ENCODE measurements around the gene ZNF436.
"Not testable (repeated sequence)": the region's sequence is repeated elsewhere in the genome, so short reads cannot be mapped to it uniquely, and the experiment has no call there.

Gene ZNF436

DNA sequence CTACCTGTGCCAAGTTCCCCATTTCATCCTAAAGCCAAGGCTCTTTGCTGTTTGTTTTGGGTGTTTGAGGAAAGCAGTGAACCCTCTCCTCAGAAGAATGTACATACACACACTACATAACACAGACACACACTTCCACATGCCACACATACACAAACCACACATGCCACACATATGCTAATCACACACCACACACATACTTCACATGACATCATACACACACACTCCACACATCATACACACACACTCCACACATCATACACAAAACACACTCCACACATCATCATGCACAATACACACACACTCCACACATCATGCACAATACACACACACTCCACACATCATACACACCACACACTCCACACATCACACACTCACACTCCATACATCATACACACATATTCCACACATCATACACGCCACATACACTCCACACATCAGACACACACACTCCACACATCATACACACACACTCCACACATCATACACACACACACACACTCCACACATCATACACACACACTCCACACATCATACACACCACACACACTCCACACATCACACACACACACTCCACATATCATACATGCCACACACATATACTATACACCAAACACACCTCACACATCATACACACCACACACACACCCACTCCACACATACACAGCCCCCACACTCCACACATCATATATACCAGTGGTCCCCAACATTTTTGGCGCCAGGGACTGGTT is 22.7 kb upstream of the ZNF436 start:
- no peak for DNase-seq (ENCODE audit: low read depth in 3 of 3)

DNA sequence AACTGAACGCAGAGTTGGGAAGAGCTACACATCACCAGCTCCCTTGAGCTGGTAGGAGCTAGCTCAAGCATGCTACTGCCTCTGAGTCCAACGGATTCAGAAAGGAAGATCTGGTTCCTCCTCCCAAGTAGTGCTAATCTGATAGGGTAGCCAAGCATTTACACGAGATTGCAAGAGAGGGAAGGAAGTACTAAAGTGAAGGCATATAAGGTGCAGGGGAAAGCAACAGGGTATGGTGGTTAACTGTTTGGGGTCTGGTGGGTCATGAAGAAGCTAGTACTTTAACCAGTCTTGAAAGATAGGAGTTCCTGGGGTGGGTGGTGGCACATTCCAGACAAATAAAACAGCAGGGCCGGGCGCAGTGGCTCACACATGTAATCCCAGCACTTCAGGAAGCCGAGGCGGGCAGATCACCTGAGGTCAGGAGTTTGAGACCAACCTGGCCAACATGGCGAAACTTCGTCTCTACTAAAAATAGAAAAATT is 20.2 kb upstream of the ZNF436 start:
- no peak for DNase-seq (ENCODE audit: low read depth in 3 of 3)

DNA sequence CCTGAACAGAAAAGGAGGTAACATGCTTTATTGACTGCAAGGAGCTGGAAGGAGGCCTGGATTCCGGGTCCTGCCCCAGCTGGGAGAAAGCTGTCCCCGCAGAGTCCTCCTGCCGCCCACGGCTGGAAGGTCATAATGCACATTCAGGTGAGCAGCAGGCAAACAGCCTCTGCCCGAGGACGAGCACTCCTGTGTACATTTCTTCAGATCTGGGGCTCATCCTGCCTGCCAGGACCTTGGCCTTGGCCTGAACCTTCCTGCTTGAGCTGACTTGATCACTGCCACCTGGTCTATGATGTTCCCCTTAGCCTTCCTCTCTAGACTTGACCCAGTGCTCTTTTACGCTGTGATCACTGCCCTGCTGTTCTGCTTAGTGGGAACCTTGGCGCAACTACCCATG is 17.9 kb upstream of the ZNF436 start:
- no peak for DNase-seq (ENCODE audit: low read depth in 3 of 3)

DNA sequence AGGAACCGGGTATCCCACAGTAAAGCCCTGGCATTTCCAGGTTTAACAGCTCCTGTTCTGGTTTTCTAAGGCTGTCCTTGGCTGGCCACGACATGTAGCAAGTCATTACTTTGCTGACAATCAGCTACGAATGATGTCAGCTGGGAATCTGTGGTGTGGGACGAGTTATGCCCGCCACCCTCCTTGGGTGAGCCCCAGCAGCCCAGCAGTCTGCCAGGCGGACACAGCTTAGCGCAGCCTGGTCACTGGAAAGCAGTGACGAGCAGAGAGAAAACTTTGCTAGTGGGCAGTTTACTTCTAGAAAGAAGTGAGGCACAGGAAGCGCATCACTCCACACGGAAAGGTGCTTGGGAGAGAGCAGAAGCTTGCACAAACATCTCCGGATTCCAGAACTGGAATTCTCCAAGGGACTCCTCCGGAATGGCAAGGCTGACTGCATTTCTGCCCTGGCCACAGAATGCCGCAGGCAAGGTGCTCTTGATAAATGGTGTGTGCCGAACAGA is 15.5 kb upstream of the ZNF436 start:
- no peak for DNase-seq (ENCODE audit: low read depth in 3 of 3)

DNA sequence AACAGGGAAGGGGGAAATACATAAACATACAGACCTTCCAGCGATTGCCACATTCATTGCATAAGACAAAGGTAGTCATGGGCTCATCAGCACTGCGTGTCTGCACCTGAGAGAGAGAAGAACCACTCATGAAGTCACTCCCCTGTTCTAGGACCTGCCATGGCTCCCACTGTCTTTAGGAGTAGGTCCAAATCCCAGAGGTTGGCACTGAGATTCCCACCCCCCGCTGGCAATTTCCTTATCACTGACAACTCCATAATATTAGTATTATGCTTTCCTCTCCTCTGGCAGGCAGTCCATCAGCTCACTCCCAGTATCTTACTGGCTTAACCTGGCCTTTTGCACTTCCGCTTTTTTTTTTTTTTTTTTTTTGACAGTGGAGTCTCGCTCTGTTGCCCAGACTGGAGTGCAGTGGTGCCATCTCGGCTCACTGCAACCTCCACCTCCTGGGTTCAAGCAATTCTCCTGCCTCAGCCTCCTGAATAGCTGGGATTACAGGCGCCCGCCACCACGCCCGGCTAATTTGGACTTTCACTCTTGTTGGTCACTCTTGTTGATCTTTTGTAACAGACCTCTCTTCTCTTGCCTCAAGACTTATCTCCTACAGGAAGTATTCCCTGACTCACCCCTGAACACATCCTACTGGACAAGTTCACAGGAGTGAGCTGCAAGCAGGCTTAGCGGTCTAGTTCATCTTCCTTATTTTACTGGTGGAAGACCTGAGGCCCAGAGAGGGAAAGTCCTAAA is 14.8 kb upstream of the ZNF436 start:
- no peak for DNase-seq (ENCODE audit: low read depth in 3 of 3)

DNA sequence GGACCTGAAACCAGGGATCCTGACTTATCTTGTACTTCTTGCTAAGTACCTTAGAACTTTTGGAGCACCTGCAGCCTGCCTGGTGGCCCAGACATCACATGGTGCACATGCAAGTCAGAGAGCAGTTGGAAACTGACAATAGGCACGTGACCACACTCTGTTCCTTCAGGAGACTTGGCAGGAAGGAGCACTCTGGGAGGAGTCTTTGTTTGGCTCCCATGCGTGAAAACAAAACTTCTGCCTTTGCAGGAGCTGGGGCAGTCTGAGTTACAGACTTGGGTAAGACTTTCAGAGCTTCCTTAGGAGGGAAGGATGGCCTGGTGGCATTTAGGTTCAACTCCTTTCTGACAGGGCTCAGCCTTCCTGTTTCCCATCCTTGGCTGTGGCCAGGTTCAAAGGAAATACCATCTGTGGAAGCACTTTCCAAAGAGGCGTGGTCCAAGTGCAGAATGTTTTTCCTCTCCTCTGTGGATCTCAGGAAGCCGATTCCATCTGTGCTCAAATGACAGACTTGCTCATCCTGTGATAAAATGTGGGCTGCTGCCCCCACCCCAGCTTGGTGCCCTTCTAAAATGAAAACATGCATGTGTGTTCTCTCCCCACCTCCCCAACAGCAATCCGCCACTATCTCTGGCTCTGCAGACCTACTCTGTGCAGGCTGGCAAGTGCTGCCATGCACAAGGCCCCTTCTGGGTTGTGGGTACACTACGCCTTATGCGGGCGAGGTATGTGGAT is 14.1 kb upstream of the ZNF436 start:
- no peak for DNase-seq (ENCODE audit: low read depth in 3 of 3)

DNA sequence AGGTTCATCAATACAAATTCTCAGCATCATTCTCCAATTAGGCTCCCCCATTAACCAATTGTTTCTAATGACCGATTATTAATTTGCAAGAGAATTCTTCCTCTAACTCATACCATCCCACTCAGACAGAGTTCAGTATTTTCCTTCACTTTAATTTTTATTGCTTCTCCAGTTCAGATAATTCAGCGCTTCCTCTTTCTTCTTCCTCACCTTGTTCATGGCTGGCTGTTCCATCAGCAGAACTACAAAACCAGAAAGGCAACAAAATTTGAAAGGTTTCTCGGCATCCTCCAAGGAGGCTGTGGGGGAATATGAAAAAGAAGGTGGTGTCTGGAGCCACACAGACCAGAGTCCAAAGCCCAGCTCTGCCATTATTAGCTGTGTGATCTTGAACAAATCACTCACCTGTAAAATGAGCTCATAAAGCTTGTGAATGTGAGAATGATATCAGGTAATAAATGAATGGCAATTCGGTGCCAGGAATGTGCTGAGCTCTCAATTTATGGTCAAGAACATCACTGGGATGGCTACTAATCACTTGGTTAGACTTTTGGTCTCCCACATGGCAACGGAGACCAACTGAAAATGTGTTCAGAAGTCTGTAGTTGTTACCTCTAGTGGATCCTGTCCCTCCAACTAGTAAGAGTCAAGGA is 11.7 kb upstream of the ZNF436 start:
- no peak for DNase-seq (ENCODE audit: low read depth in 3 of 3)

DNA sequence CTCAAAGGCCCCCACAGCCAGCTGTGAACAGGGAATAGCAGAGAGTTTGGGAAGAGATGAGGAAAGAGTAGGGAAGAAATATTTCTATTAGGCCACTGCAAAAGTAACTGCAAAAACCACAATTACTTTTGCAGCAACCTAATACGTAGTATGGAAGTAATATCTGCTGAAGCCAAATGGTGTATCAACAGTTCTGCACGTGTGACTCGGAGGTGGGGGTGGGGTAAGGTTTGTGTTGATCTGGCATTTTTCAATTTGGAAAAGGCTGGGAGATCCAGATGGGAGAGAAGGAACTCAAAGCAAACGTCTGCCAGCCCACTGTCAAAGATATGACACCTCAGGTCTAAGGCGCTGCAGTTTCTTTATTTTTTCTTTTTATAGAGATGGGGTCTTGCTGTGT is 11.1 kb upstream of the ZNF436 start:
- DNase-seq (ENCODE audit: low read depth in 3 of 3) = no peak

DNA sequence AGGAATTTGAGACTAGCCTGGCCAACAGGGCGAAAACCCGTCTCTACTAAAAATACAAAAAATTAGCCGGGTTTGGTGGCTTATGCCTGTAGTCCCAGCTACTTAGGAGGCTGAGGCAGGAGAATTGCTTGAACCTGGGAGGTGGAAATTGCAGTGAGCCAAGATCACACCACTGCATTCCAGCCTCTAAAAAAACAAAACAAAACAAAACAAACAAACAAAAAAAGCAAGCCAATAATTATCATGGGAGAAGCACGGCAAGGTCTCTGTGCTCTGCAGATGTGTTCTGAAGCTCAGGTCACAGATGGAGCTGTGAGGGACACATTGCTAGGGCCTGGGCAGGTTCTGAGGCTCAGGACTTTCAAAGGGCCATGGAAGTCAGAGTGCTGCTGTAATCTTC is 10.6 kb upstream of the ZNF436 start:
- DNase-seq (ENCODE audit: low read depth in 3 of 3) = not testable (repeated sequence)

DNA sequence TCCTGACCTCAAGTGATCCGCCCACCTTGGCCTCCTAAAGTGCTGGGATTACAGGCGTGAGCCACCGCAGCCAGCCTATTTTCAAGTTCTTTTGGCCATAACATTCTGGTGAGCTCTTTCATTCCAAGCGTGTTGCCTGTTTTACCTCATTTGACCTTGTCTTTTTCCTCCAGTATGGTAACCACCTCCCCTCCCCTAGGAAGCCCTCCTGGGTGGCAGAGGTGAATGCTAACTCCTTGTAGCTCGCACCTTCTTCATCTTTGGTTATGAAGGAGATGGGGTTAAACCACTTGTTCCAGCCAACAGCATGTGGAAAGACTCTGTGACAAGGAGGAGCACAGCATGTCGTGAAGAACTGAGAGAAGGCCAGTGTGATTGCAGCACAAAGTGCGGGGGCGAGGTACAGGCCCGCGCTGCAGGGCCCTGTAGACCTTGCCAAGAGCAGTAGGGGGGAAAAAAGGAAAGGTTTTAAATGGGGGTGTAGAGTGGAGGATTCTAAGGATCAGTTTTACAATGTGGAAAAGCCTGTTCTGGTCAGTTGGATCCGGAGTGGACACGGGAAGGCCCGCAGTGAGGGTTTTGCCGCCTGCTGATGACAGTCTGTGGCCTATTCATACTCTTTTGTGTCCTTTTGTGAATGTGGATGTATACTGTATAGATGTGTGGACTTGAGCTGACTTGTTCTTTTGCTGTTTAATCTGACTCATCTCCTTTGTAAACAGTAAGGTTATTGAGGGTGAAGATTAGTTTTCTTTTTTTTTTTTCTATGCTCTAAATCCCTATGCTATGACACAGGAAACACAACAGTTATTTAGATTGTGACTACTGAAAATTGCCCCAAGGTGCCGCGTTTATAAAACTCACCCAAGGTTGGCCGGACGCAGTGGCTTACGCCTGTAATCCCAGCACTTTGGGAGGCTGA is 7.5 kb upstream of the ZNF436 start:
- no peak for DNase-seq (ENCODE audit: low read depth in 3 of 3)

DNA sequence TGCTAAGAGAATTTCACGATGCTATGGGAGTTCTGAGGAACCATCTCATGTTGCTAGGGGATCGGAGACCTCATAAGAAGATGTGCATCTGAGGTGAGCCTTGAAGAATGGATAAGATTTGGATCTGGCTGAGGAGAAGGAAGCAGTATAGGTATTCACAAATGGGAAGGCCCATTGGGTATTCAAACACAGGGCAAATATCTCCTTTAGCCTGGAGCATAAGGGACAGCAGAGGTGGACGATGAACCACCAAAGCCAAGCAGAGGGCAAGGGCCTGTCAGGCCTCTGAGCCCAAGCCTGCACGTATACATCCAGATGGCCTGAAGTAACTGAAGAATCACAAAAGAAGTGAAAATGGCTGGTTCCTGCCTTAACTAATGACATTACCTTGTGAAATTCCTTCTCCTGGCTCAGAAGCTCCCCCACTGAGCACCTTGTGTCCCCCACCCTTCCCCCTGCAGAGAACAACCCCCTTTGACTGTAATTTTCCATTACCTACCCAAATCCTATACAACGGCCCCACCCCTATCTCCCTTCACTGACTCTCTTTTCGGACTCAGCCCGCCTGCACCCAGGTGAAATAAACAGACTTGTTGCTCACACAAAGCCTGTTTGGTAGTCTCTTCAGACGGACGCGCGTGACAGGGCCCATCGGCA is 4.6 kb upstream of the ZNF436 start:
- DNase-seq (ENCODE audit: low read depth in 3 of 3) = not testable (repeated sequence)

DNA sequence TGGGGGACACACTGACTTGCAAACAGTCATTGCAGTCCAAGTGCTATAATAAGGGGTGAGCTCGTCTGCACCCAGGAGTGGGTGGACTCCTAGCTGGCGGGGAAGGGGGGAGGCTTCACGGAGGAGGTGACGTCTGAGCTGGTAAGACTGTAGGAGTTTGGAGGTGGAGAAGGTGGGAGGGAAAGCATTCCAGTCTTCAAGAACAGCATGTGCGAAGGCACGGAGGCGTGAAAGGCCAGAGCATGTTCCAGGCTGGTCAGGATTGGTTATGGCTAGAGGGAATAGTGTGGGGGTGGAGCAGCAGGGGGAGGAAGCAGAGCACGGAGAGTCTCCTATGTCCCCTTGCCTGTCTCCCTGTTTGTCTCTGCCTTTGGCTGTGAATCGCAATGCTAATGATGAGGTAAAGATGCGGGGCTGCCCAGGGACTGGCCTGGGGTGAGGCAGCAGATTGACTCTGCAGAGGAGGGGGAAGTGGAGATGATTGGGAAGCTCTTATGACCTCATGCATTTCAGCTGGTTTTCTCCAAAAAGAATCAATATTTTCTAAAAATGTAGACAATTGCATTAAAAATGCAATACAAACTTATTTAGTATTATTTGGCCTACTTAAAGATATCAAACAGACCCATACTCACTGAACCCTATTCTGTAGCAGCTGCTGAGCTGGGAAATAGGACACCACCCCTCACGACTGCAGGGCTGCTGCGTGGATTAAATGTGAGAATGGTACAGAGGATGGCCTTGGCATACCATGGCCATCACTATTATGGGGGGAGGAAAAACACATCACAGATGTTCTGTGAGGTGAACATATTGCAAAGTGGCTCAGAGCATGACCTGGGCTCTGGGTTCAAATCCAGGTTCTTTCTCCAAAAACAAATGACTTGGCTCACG is 2.6 kb upstream of the ZNF436 start:
- DNase-seq (ENCODE audit: low read depth in 3 of 3) = no peak

DNA sequence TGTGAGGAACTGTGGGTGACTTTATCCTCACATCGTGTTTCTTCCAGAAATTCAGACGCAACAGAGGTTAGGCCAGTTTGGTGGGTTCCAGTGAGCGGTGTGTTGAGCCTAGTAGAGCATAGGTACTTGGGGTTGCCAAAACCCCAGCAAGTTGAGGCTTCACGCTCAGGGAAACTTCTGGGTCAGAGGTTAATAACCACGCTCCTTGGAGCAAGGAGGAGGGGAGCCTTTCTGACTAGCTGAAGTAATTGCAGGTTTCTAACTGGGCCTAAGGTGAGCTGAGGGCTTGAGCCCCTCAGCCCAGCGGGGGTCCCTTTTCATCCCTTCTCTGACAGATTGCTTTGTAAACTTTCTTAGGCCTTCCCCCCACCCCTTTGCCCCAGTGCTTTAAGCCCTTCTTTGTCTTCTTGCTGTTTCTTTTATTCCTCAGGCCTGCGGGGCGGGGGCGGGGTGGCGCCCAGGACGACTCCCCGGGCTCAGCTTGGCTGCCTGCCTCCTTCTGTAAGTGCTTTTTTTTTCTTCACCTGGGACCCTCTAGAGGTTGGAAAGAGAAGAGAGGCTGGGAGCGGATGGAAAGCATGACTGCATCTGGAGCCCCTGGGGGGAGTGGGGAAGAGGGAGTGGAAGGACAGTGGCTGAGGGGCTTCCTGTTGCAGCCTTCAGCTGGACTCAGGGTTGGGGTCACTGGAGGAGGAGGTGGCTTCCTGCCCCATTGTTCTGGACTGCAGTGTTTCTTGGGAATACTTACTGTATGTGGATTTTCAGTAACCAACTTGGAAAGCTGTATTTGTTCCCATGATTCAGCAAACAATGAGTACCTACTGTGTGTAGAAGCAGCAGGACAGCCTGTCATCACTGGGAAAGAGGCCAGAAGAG is 1.3 kb upstream of the ZNF436 start:
- no peak for DNase-seq (ENCODE audit: low read depth in 3 of 3)

DNA sequence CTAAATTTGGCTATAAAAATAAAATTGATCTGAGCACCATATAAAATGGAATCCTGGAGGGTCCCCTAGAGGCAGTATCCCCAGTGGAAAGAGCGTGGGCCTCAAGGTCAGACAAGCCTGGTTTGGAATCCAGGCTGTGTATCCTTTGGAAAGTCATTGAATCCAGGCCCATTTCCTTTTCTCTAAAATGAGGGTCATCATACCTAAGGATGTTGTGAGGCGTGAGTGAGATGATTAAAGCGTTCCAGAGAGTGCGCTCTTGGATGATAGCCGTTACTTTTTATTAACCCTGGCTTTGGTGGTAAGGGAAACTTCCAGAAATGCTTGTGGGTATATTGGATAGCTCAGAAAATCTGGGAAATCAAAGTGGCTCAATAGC is 683 bp upstream of the ZNF436 start:
- DNase-seq (ENCODE audit: low read depth in 3 of 3) = no peak

DNA sequence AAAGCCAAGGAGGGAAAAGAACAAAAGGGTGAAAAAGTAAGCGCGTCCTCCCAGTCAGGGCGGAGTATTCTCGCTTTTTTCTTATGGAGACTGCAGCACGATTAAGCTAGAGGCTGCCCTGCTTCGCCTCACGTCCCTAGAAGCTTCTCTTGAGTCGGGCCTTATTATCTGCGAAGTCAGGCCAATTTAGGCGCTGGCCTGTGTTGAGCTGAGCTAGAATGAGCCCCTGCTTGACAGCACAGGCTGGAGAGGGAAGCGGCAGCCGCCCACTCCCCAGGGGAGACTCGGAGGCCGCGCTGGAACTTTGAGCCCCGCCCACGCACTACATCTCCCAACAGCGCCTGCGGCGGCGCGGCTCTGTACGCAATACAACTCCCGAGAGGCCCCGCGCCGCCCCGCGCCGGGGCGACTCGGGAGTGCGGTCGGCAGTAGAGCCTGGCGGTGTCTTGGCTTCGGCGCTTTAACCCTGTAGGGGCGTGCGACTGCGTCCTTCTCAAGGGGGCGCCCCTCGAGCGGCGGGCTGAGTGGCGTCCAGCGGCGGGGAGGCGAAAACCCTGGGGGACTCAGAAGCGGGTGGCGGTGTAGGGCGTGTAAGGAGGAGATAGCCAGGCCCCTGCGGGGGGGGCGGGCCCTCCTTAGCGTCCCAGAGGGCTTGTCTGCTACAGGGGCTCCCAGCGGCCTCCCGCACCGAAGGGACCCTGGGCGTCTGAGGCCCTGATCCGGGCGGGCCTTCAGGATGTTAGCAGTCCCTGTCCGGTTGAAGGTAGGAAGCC is 888 bp downstream of the ZNF436 start:
- DNase-seq (ENCODE audit: low read depth in 3 of 3) = peak; percentile 77 to 84 (median 83)

DNA sequence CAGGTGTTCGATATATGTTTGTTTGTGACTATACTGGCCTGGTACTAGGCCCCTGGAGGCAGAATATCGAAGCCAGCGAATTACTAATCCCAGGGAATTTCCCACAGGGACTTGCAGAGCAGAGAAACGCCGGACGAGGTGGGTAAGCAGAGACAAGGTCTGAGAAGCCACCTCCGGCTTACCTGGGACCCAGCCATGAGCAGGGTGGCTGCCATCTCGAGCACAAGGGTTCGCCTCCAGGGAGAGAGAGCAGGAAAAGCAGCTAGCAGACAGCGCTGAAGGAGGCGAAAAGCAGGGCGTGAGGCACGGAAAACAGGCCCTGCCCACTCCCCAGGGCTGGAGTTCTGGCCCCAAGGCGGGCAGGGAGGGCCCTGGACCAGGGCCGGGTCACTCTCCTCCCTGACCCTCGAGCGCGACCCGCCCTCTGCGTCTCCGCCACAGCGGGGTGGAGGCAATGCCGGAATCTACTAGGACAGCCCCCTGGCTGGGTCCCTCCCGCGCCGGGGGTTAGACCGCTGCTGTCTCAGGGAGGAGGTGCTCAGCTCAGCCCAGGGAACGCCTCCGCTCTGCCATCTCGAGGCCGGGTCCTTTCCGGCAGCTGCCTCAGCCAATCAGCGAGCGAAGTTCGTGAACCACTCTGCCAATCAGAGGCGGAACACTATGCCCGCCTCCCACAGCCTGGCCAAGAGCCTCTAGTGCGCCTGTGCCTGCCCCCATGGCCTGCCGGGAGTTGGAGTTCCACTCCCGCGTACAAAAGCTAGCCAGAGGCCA is 1.7 kb downstream of the ZNF436 start:
- DNase-seq (ENCODE audit: low read depth in 3 of 3) = peak; percentile 88 to 95 (median 95)

DNA sequence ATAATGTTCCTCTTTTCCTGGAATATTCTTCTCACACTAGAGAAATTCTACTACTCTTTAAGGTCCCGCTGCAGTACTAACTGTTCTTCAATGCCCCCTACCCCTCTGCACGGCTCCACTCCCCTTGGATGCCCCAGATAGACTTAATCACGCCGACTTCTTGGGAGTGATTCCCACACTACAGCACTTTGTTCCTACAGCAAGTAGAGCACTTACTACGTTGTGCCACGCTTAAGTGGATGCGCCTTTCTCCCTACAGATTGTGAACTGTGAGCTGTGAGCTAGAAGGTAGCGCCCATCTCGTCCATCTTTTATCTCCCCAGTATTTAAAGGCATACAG is 2.2 kb downstream of the ZNF436 start:
- DNase-seq (ENCODE audit: low read depth in 3 of 3) = no peak

Measured in stimulated activated CD4-positive, alpha-beta T cell treated with anti-CD3 and anti-CD28 coated beads, TNF-alpha, amount 100 ng/mL, for 4 hours (primary cell).